GM12891 (cell line): ENCODE results near the gene COL2A1.

Experiments
- PAX5 ChIP-seq: IDR thresholded peaks from 2 replicates; pipeline ENCODE4 v1.6.1; 2011; ENCODE audit warnings: low read length, moderate library complexity, mild to moderate bottlenecking; ENCODE audit not compliant: insufficient read depth, severe bottlenecking
- POLR2A ChIP-seq: IDR thresholded peaks from 2 replicates; pipeline ENCODE4 v1.6.1; 2011; ENCODE audit warnings: low read depth, low read length, control low read depth
- POLR2AphosphoS5 ChIP-seq: IDR thresholded peaks from 2 replicates; pipeline ENCODE4 v1.6.1; 2011; ENCODE audit warnings: low read depth, low read length, control low read depth
- POU2F2 ChIP-seq: IDR thresholded peaks from 2 replicates; pipeline ENCODE4 v1.6.1; 2011; ENCODE audit warnings: low read depth, mild to moderate bottlenecking, control low read depth, low read length, moderate library complexity
- SPI1 ChIP-seq: IDR thresholded peaks from 2 replicates; pipeline ENCODE4 v1.6.1; 2011; ENCODE audit warnings: low read depth, low read length, control low read depth
- TAF1 ChIP-seq: IDR thresholded peaks from 2 replicates; pipeline ENCODE4 v1.6.1; 2011; ENCODE audit warnings: low read depth, low read length, control low read depth

DNA sequence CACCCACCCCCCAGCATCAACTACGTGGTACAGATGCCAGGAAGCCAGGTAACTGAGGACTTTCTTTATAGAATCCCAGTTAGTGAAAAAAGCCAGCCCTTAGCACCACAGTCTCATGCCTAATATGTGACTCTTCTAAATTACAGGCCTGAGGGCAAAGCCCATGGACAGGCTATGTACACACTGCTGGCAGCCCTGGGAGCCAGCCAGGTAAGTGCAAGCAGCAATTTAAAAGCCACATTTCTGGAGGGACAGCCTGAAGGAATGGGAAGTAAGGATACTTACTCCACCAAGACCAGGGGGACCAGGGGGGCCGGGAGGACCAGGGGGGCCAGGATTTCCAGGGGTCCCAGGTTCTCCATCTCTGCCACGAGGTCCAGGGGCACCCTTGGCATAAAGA lies 7.0 kb downstream of the COL2A1 start:
- no peak for TF ChIP-seq POLR2A
- no peak for TF ChIP-seq TAF1
- no peak for TF ChIP-seq POLR2AphosphoS5
- TF ChIP-seq SPI1 = no peak
- TF ChIP-seq POU2F2 = no peak
- TF ChIP-seq PAX5 = no peak
